ENCODE data around the gene DBF4B. TPM values are rescaled to one million over a fixed set of nuclear protein-coding genes. Genes with fewer than 3 reads are reported as not detected.
A peak's percentile ranks its signal among the peaks of the same experiment; 100 is the strongest.

The DBF4B gene
- total RNA-seq, result 1 to 10 TPM; 2.3 to 7.5 (median 3.2) TPM

GRCh38 chr17:44708401-44709263, at the start of gene DBF4B:
TSS of gene DBF4B (plus strand) at chr17:44708665. CDS start at chr17:44708821, 156 bp downstream.
- no peaks in the 10 kb centered on the region for H3K9me3 ChIP-seq
- peak within 1 kb of the TSS; percentile 64 to 92 (median 87) for H3K4me3 ChIP-seq
- H3K36me3 ChIP-seq, result no peaks in the 10 kb centered on the region
- peak; percentile 51 to 65 for DNase-seq (ENCODE audit: low spot score in 2 of 2)
- TF ChIP-seq CTCF (IDR thresholded peaks at IDR 0.05) (peak in 1 of 3 donors; percentile 27), POLR2A (IDR thresholded peaks at IDR 0.05) (no peak), POLR2AphosphoS5 (IDR thresholded peaks at IDR 0.05) (peak; percentile 39 to 83 (median 65))
- peaks cover 0 to 7% of the 10 kb centered on the region in 2 donors for H3K4me1 ChIP-seq
- peak within 1 kb of the TSS; percentile 70 to 76 for H3K27ac ChIP-seq
- intact Hi-C loops (cut with DNase I; ENCODE audit: low total_unique reads), result no loop called here
- no peaks in the 10 kb centered on the region for H3K27me3 ChIP-seq

- H3K27ac ChIP-seq, result no peak overlapping the region
- no peak for TF ChIP-seq CTCF (IDR thresholded peaks at IDR 0.05)
- TF ChIP-seq POLR2AphosphoS5 (IDR thresholded peaks at IDR 0.05), result no peak
- no peak for TF ChIP-seq POLR2A (IDR thresholded peaks at IDR 0.05)
- H3K27me3 ChIP-seq, result peaks cover 1 to 11% of the 10 kb centered on the region in 2 donors
- DNase-seq (ENCODE audit: low spot score in 2 of 2), result no peak
- H3K4me3 ChIP-seq, result no peak overlapping the region
- H3K4me1 ChIP-seq, result no peaks in the 10 kb centered on the region
- intact Hi-C loops (cut with DNase I; ENCODE audit: low total_unique reads), result no loop called here
- H3K9me3 ChIP-seq, result no peaks in the 10 kb centered on the region
- no peaks in the 10 kb centered on the region for H3K36me3 ChIP-seq
Observed at GRCh38 chr17:44661835-44662234, 46.6 kb upstream of the DBF4B start.

- H3K4me3 ChIP-seq, result no peak overlapping the region
- no peaks in the 10 kb centered on the region for H3K9me3 ChIP-seq
- intact Hi-C loops (cut with DNase I; ENCODE audit: low total_unique reads), result no loop called here
- TF ChIP-seq CTCF (IDR thresholded peaks at IDR 0.05) (no peak), POLR2A (IDR thresholded peaks at IDR 0.05) (no peak), POLR2AphosphoS5 (IDR thresholded peaks at IDR 0.05) (no peak)
- no peaks in the 10 kb centered on the region for H3K36me3 ChIP-seq
- H3K4me1 ChIP-seq, result no peaks in the 10 kb centered on the region
- no peaks in the 10 kb centered on the region for H3K27me3 ChIP-seq
- DNase-seq (ENCODE audit: low spot score in 2 of 2), result no peak
- H3K27ac ChIP-seq, result no peak overlapping the region
Observed at GRCh38 chr17:44663095-44663494, 45.4 kb upstream of the DBF4B start.

GRCh38 chr17:44664867-44665266, 43.6 kb upstream of the DBF4B start:
- no peaks in the 10 kb centered on the region for H3K9me3 ChIP-seq
- no peak overlapping the region for H3K4me3 ChIP-seq
- no peaks in the 10 kb centered on the region for H3K4me1 ChIP-seq
- no peak overlapping the region for H3K27ac ChIP-seq
- intact Hi-C loops (cut with DNase I; ENCODE audit: low total_unique reads), result no loop called here
- DNase-seq (ENCODE audit: low spot score in 2 of 2), result no peak
- no peaks in the 10 kb centered on the region for H3K27me3 ChIP-seq
- H3K36me3 ChIP-seq, result no peaks in the 10 kb centered on the region
- TF ChIP-seq POLR2A (IDR thresholded peaks at IDR 0.05), result no peak

- no peaks in the 10 kb centered on the region for H3K27me3 ChIP-seq
- no peak for TF ChIP-seq POLR2A (IDR thresholded peaks at IDR 0.05)
- no peak overlapping the region for H3K27ac ChIP-seq
- H3K9me3 ChIP-seq, result no peaks in the 10 kb centered on the region
- H3K36me3 ChIP-seq, result no peaks in the 10 kb centered on the region
- H3K4me1 ChIP-seq, result no peaks in the 10 kb centered on the region
- DNase-seq (ENCODE audit: low spot score in 2 of 2), result no peak
- no peak overlapping the region for H3K4me3 ChIP-seq
- intact Hi-C loops (cut with DNase I; ENCODE audit: low total_unique reads), result no loop called here
Observed at GRCh38 chr17:44666006-44666405, 42.5 kb upstream of the DBF4B start.

GRCh38 chr17:44672479-44673093, 35.9 kb upstream of the DBF4B start:
- no peak overlapping the region for H3K4me3 ChIP-seq
- H3K27me3 ChIP-seq, result no peaks in the 10 kb centered on the region
- no peak for DNase-seq (ENCODE audit: low spot score in 2 of 2)
- no peaks in the 10 kb centered on the region for H3K36me3 ChIP-seq
- no peak overlapping the region for H3K27ac ChIP-seq
- intact Hi-C loops (cut with DNase I; ENCODE audit: low total_unique reads), result no loop called here
- TF ChIP-seq CTCF (IDR thresholded peaks at IDR 0.05) (peak in 2 of 3 donors; percentile 12 to 28), POLR2A (IDR thresholded peaks at IDR 0.05) (no peak), POLR2AphosphoS5 (IDR thresholded peaks at IDR 0.05) (no peak)
- H3K4me1 ChIP-seq, result no peaks in the 10 kb centered on the region
- no peaks in the 10 kb centered on the region for H3K9me3 ChIP-seq
